HG02763 (cell line): Measurements from ENCODE around the gene CXCL8.
A peak's percentile ranks its signal among the peaks of the same experiment; 100 is the strongest.

Source experiments
- ATAC-seq: cut with Tn5 transposase; IDR thresholded peaks from one replicate; pipeline ENCODE4 v1.9.1; 2021; ENCODE audit warnings: mild to moderate bottlenecking, moderate library complexity; ENCODE audit not compliant: unreplicated experiment

CXCL8 gene

DNA sequence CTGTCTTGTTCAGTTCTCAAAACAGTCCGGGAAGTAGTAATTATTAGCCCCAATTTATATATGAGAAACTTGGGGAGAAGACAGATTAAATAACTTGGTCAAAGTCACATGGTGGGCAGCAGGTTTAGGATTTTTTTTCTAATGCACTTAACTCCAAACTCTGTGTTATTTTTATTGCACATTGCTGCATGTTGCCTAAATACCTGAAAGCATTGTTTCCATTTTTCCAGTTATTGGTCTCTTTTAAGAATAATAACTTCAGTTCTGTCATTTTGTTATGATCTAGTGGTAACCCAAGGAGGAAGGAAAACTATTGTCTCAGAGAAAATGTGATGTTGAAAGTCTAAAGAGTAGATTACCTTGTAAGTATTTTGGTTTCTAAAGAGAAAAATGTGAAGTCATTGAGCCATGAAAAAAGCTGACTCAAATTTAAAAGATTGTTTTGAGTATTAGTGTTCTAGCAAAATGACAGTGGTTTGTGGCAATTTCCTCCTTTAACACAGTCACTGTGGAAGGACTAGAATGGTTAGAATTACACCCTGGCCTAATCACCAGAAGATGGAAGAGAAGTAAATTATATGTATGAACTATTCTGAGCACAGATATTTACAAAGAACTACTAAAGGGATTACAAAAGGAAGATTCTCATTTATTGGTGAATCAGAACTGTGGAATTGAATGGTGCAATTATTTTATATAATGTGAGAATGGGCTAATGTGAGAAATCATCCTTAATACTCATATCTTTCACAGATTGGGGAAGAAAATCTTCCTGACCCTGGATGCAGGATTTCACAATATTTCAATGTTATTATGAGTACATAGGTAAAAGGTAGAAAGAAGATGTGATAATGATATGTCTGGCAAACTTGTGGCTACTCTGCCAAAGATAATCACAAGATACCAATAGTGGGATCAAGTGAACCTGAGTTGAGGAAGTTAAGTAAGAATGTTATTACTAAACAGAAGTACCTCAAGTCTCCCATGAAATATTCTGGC, 21.7 kb upstream of the CXCL8 start:
- ATAC-seq = peak; percentile 89

GRCh38 chr4:73721435-73721834, 18.9 kb upstream of the CXCL8 start:
- ATAC-seq = no peak

DNA sequence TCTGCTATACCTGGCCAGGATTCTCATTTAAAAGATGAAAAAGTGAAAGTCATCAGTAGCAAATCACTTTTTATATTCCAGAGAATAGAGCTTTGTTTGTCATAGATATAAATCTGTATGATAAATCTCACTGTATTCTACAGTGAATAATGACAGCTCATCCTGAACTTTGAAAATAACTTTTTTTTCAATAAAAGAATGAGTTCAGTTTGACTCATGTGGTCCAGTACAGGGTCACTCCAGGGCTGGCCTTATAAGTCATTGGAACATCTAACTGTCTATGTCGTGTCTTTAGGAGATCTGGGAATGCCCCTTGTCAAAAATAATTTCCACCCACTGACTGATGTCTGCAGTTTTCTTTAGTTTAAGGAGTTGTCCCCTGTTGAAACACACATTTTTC, 18.5 kb upstream of the CXCL8 start:
- ATAC-seq = no peak

- ATAC-seq = no peak
Observed at GRCh38 chr4:73723023-73723422, 17.3 kb upstream of the CXCL8 start.

- no peak for ATAC-seq
Observed at GRCh38 chr4:73723928-73724327, 16.4 kb upstream of the CXCL8 start.

- ATAC-seq = no peak
Observed at GRCh38 chr4:73725510-73725909, 14.9 kb upstream of the CXCL8 start.

GRCh38 chr4:73725985-73726384, 14.4 kb upstream of the CXCL8 start:
- ATAC-seq = no peak

GRCh38 chr4:73727685-73728084, 12.7 kb upstream of the CXCL8 start:
- peak; percentile 84 for ATAC-seq

DNA sequence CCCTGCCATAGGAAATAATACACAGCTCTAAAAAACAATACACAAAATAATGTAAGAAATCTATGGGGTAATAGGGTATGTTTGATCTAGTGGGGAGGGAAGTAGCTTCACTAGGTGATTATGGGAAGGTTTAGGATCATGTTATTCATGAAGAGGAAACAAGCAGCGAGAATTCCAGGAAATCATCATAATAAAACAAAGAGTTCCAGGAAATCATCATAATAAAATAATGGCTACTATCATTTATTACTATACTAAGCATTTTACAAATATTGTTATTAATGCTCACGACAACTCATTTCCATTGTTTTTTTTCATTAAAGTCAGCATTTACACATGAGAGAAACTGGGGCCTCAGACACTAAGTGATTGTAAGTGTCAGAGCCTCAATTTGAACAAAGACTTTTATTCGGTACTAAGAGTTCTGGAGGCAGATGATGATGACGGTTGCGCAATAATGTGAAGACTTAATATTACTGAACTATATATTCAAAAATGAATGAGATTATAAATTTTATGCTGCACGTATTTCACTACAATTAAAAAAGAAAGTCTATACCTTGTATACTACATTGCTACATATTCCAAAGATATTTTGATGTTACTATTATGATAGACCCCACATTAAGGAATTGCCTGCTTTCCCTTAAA, 12.2 kb upstream of the CXCL8 start:
- no peak for ATAC-seq

GRCh38 chr4:73729534-73730165, 10.7 kb upstream of the CXCL8 start:
- ATAC-seq = peak; percentile 59

DNA sequence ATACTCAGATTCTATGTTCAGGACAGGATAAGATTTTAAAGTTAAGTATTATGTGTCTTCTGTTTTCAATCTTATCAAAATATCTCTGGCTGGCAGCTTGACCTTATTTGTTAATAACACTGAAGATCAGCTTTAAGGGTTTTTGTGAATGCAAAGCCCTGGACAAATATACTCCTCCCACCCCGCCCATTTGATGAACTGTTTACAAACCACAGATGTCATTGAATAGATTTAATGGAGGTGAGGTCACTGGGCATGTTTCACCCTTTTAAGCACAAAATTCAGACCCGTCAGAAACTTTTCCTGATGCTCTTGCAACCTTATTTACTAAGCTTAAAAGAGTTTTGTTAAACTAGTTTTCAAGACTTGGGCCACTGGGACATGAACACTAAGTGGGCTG, 10.1 kb upstream of the CXCL8 start:
- no peak for ATAC-seq

DNA sequence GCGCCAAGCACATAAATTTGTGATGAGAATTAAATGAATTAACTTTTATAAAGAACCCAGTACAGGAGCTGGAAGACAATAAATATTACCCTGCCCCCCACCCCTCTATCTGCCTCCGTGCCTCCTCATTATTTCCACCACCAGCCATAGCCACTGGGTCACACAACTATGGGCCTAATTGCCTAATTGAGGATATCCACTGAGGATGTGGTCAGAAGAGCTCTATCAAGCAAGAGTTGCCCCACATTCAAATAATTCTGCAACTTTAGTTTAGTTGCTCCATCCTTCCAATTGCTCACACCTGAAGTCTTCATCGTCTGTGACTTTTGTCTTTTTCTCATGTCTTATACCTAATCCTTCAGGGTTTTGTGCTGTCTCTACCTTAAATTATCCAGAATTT, 9.5 kb upstream of the CXCL8 start:
- ATAC-seq = no peak

- no peak for ATAC-seq
Observed at GRCh38 chr4:73731968-73732610, 8.3 kb upstream of the CXCL8 start.

DNA sequence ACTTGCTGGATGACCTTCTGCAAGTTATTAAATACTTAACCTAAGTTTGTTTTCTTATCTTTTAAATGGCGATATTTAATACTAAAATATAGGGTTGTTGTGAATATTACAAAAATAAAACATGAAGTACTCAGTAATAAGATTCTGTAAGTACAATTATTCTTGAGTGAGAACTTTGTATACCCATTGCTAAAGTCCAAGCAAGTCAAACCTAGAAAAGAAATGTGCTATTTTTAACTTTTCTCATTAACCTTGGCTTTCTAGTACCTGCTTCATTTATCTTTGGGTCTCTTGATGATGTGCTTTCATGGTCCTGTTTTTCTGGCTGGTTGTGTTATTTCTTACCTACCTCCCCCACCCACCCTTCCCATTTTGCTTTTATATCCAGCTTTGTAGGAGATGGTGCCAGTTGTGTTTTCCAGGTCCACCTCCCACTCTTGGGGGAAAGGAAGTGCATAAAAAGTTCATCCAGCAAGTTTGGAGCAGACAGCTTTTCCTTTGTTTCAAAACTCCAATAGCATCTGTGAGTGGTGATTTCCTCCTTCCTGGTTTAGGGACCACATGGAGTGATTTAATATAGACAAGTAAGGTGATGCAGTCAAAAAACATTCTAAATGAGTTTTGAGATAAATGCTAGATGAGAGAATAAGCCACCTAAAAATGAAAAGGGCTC, 7.5 kb upstream of the CXCL8 start:
- ATAC-seq = no peak

DNA sequence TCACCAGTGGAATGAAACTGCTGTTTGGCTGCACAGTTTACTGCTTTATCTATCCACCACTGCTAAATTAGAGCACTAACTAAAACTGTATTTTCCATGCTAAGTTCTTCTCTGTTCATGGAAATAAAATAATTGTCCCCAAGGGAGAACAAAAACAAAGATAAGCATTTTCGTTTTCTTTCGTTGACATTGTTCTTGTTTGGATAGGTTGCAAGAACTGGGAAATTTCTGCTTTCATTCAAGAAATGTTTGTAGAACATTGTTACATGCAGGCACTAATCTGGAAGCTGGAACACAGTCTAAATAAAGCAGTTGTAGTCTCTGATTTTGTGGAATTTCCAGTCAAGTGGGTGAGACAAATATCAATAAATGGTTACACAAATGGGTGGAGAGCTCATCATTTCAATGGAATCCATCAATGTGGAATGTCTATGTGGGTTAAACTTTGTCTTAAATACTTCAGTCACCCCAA, 5.8 kb upstream of the CXCL8 start:
- no peak for ATAC-seq

DNA sequence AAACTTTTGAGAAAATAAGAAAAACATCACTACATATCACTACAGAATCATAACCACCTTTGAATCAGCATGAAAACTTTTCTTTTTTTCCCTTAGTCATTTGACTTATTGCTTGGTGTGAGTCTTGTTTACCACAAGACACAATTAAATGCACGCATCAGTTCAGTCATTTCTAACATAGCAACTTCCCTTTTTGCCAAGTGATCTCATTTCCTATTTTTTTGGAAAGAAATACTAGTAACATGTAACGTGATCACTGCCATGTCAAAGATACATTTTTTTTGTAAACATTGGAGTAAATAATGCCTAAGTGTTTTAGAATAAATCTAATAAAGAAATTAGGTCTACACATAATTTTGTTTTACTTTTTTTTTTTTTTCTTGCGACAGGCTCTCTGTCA, 5.1 kb upstream of the CXCL8 start:
- no peak for ATAC-seq

GRCh38 chr4:73741031-73741749, 821 bp downstream of the CXCL8 start:
- no peak for ATAC-seq

GRCh38 chr4:73741750-73742489, 1.6 kb downstream of the CXCL8 start:
- ATAC-seq = no peak

GRCh38 chr4:73742490-73743160, 2.3 kb downstream of the CXCL8 start:
- ATAC-seq = no peak
